Transverse colon (tissue), 4 donors: ENCODE measurements around the gene CSF1R. TPM values are rescaled to one million over a fixed set of nuclear protein-coding genes. Genes with fewer than 3 reads are reported as not detected.
A peak's percentile ranks its signal among the peaks of the same experiment; 100 is the strongest.

Experiments used
- DNase-seq: peaks from one replicate; pipeline ENCODE4 v3.0.0-alpha.2; 2019
- H3K27ac ChIP-seq, 4 donors: fragments of 200-600 bp; sonication (generic); 2 replicates each; pipeline ENCODE4 v1.5.1; 2016 to 2018; ENCODE audit warnings: inconsistent platforms in 4 of 4
- H3K27me3 ChIP-seq: fragments of 200-600 bp; sonication (generic); 2 replicates; pipeline ENCODE4 v1.5.1; 2017; ENCODE audit warnings: inconsistent platforms
- H3K36me3 ChIP-seq, 4 donors: fragments of 200-600 bp; sonication (generic); 2 replicates each; pipeline ENCODE4 v1.5.1; 2017 to 2019; ENCODE audit warnings: inconsistent platforms in 4 of 4
- H3K4me1 ChIP-seq, 4 donors: fragments of 200-600 bp; sonication (generic); 2 replicates each; pipeline ENCODE4 v1.5.1; 2017 to 2020; ENCODE audit warnings: inconsistent platforms in 4 of 4
- H3K4me3 ChIP-seq, 4 donors: fragments of 200-600 bp; sonication (generic); 1 replicate in 1 of 4; 2 replicates in 3 of 4; pipeline versions ENCODE4 v1.5.1 to v1.6.1; 2017 to 2019; ENCODE audit warnings: inconsistent platforms in 4 of 4
- H3K9me3 ChIP-seq, 2 donors: fragments of 200-600 bp; sonication (generic); 2 replicates each; pipeline ENCODE4 v1.5.1; 2017 to 2019; ENCODE audit warnings: inconsistent platforms in 2 of 2
- CTCF ChIP-seq, 5 experiments: fragments of 200-600 bp in 3 of 5; fragments of 450-650 bp in 2 of 5; sonication (generic) in 3 of 5; IDR thresholded peaks; 1 replicate in 2 of 5; 2 replicates in 3 of 5; pipeline ENCODE4 v1.5.1; 2016 to 2017; ENCODE audit warnings: antibody characterized with exemption in 5 of 5, inconsistent platforms in 3 of 5, mild to moderate bottlenecking in 2 of 5, moderate library complexity in 1 of 5
- EP300 ChIP-seq: sonication (generic); formaldehyde crosslinking; IDR thresholded peaks from one replicate; pipeline ENCODE4 v1.6.1; 2017; ENCODE audit warnings: antibody characterized with exemption, low read depth
- POLR2A ChIP-seq: fragments of 450-650 bp; IDR thresholded peaks from one replicate; pipeline ENCODE4 v1.6.1; 2016; ENCODE audit warnings: antibody characterized with exemption, mild to moderate bottlenecking, moderate library complexity
- POLR2AphosphoS5 ChIP-seq, 3 donors: sonication (generic); formaldehyde crosslinking; IDR thresholded peaks; one replicate each; pipeline ENCODE4 v1.6.1; 2016; ENCODE audit warnings: antibody characterized with exemption in 3 of 3
- WGBS, 2 donors: methylation state at CpG; one replicate each; pipeline ENCODE4 v1.1.5; 2018; ENCODE audit warnings: low coverage in 1 of 2; 5-methylcytosine and 5-hydroxymethylcytosine counted together
- in situ Hi-C, 4 donors: fragments of 200-750 bp; cut with MboI; loops; one replicate each; pipeline versions ENCODE4 v1.15.0 to v1.15.1; 2017; ENCODE audit warnings: low sequenced_read_pairs in 3 of 4, low pct_ligation_motif_present in 1 of 4, low pct_unique_long_range_greater_than_20kb in 1 of 4
- intact Hi-C: fragments of 100-400 bp; cut with DNase I; formaldehyde crosslinking; loops from one replicate; pipeline ENCODE4 v1.15.1; 2023; ENCODE audit warnings: low total_unique reads
- total RNA-seq, 4 donors: library from RNA; depleted of rRNA; stranded (reverse); fragments of >200 nt; gene quantifications; one replicate each; pipeline ENCODE4 v1.1.0, GENCODE V29; 2016

CSF1R gene
- total RNA-seq, 4 donors from 2014 or later = 0.60 to 38.9 (median 14.7) TPM

GRCh38 chr5:150114102-150114641 lies 27.8 kb upstream of the CSF1R start:
- Histone ChIP-seq H3K27me3 (no peaks in the 10 kb centered on the region), H3K4me1 (peaks cover 0 to 12% (median 0%) of the 10 kb centered on the region in 4 donors), H3K36me3 (no peaks in the 10 kb centered on the region), H3K4me3 (no peak overlapping the region), H3K27ac (no peak overlapping the region), H3K9me3 (no peaks in the 10 kb centered on the region)
- WGBS, 2 donors = 85% methylated on average over 12 of the region's 12 CpGs; no CpG with 5 or more reads in 1 of the 2 donors
- in situ Hi-C loops (loop anchor here in 1 of 4 donors (25.0 kb wide), 1 partner anchor 277 kb away; no protein-coding TSS in a partner anchor), intact Hi-C loops (loop anchor here (5.0 kb wide), 1 partner anchor 1228 kb away; no protein-coding TSS in a partner anchor)
- TF ChIP-seq POLR2AphosphoS5 (IDR thresholded peaks at IDR 0.05) (no peak), POLR2A (no peak), CTCF (IDR thresholded peaks at IDR 0.05) (no peak), EP300 (no peak)
- no peak for DNase-seq

GRCh38 chr5:150113047-150113744 lies 26.8 kb upstream of the CSF1R start:
- in situ Hi-C loops = loop anchor here in 1 of 4 donors (25.0 kb wide), 1 partner anchor 276 kb away; no protein-coding TSS in a partner anchor
- intact Hi-C loops = loop anchor here (5.0 kb wide), 1 partner anchor 1229 kb away; no protein-coding TSS in a partner anchor
- Histone ChIP-seq H3K27me3 (no peaks in the 10 kb centered on the region), H3K4me1 (peaks cover 0 to 20% (median 0%) of the 10 kb centered on the region in 4 donors), H3K27ac (peak overlapping the region; percentile 12 to 46 (median 28)), H3K9me3 (no peaks in the 10 kb centered on the region), H3K4me3 (no peak overlapping the region), H3K36me3 (no peaks in the 10 kb centered on the region)
- no peak for DNase-seq
- 71 to 100% methylated on average over 3 to 18 of the region's 18 CpGs for WGBS, 2 donors
- TF ChIP-seq CTCF (IDR thresholded peaks at IDR 0.05) (no peak), POLR2AphosphoS5 (IDR thresholded peaks at IDR 0.05) (no peak), POLR2A (no peak), EP300 (no peak)

GRCh38 chr5:150112201-150113046 lies 26.1 kb upstream of the CSF1R start:
- intact Hi-C loops (loop anchor here (5.0 kb wide), 1 partner anchor 1230 kb away; no protein-coding TSS in a partner anchor), in situ Hi-C loops (loop anchor here in 1 of 4 donors (25.0 kb wide), 1 partner anchor 275 kb away; no protein-coding TSS in a partner anchor)
- no peaks in the 10 kb centered on the region for H3K27me3 ChIP-seq
- WGBS, 2 donors = 56% methylated on average over 6 of the region's 6 CpGs; no CpG with 5 or more reads in 1 of the 2 donors
- H3K27ac ChIP-seq = peak overlapping the region; percentile 12 to 46 (median 28)
- H3K4me3 ChIP-seq = no peak overlapping the region
- DNase-seq = no peak
- H3K4me1 ChIP-seq = peaks cover 0 to 28% (median 3%) of the 10 kb centered on the region in 4 donors
- no peak for TF ChIP-seq CTCF (IDR thresholded peaks at IDR 0.05)
- TF ChIP-seq POLR2A = no peak
- TF ChIP-seq POLR2AphosphoS5 (IDR thresholded peaks at IDR 0.05) = no peak
- TF ChIP-seq EP300 = no peak
- no peaks in the 10 kb centered on the region for H3K9me3 ChIP-seq
- H3K36me3 ChIP-seq = no peaks in the 10 kb centered on the region
